ENCODE data around the gene KLRD1.
"Not testable (repeated sequence)": the region's sequence is repeated elsewhere in the genome, so short reads cannot be mapped to it uniquely, and the experiment has no call there.

Gene KLRD1

DNA sequence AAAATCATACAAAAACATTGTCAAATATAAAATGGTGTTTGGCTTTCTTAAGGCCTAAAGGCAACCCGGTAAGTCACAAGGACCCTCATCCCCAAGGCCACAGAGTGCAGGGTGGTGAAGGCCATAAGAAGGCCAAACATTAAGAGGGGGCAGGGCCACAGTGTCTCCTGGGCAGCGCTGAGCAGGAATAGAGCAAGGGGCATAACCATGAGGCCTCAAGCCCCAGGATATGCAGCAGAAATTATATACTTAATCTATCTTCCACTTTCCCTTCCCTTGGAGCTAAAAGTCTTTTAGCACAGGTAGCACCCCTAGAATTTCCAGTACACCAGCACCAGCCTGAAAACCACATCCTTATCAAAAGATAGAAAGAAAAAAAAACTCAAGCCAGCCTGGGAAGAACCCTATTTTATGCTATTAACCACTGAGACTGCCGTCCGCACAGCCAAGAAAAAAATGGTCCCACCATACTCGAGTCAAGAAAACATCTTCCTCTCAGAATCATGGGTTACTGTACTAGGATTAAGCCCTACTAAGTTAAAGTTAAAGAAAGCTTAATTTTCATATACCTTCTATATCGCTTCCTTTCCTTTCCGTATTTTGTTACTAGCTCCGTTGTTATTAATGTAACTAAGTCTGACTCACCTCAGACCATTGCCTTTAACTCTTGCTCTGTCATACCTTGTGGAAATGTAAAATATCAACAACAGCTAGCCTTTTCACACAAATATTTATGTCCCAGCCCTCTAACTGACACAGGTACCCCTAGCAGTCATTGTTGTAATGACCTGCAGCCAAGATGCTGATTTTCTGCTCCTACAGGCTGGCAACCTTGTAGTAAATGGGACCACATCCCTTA is 62.1 kb downstream of the KLRD1 start:
- no peak for DNase-seq

DNA sequence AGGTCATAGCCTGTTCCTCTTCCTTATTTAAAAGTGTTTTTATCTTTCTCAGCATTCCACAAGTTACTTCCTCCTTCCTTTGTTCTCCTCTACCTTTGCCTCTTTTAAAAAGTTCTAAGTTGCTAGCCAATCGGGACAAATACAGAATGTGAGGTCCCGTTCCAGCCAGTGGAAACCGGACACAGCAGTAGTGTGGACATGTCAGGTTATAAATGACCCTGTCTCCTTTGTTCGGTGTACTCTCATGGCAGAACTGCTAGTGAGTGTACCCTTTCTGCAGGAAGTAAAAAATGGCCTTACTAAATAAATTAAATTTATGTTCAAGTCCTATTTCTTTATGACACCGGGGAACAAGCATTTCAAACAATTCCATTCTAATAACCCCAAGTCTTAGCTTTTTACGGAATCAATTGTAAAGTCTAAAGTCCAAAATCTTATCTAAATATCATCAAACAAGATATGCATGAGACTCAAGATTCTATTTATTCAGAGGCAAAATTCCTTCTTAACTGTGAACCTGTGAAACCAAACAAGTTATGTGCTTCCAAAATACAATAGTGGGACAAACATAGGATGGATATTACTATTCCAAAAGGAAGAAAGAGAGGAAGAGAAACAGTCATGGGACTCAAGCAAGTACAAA is 64.3 kb downstream of the KLRD1 start:
- not testable (repeated sequence) for DNase-seq

DNA sequence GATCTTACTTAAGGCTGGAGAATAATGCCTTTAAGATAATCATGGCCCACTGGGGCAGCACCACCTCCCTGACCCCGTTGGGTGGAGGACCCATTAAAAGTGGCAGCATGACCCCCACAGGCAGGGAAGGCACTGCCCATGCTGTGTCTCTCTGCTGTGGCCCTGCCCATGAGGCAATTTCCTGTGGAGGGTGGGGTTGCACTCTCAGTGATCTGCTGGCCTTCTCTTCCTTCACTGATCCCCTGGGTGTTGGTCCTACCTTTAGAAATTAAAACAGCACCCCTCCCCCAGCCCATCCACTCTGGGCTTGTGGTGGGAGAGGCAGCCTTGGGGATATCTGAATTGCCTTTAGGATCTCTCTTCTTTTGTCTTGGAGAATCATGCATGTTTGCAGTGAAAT is 64.9 kb downstream of the KLRD1 start:
- no peak for DNase-seq

DNA sequence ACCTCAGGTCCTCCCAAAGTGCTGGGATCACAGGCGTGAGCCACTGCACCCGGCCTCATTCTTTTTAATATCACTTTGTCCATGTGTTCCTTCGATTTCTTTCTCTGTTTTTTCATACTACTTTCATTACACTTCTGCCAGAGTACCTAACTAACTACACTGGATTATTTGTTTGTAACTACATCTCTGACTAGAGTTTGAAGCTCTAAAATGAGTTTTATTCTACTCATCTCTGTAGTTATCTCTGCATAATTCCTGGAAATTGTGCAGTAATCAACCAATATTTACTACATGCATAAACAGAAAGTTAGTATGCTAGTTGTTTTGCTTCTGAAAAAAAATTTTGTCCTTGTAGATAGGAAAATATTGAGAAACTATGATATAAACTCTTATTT is 67.0 kb downstream of the KLRD1 start:
- DNase-seq, result no peak

- not testable (repeated sequence) for DNase-seq
Observed at GRCh38 chr12:10378737-10379136, 71.1 kb downstream of the KLRD1 start.

All from NCI-H2227 treated with DMSO at 0.1 percent for 48 hours (cell line).